A549 (cell line): ENCODE measurements around the gene CHRM5. TPM values are rescaled to one million over a fixed set of nuclear protein-coding genes. Genes with fewer than 3 reads are reported as not detected.

ENCODE experiments used
- ATAC-seq, 2 experiments: fragments of 200-7000 bp in 1 of 2; fragments of >200 bp in 1 of 2; cut with Nextera tagmentation in 1 of 2; cut with Tn5 transposase in 1 of 2; 3 replicates each; pipeline versions ENCODE4 v1.8.0 to v1.9.1; 2018 to 2020; ENCODE audit warnings: mild to moderate bottlenecking in 1 of 2, moderate library complexity in 1 of 2
- CTCF ChIA-PET: fragments of 300-600 bp; sonication (Branson Sonifier 250); formaldehyde crosslinking; extraction: SDS; loops from one replicate; lab custom pipeline; 2021; ENCODE audit warnings: antibody characterized with exemption, inconsistent platforms; lab: Yijun Ruan, JAX
- POLR2A ChIA-PET: fragments of 350-600 bp; formaldehyde crosslinking; extraction: SDS; loops from one replicate; lab custom pipeline; 2021; ENCODE audit warnings: antibody characterized with exemption, inconsistent platforms; lab: Yijun Ruan, JAX
- DNase-seq, 2 experiments: peaks; one replicate each; pipeline versions ENCODE4 v3.0.0 to v3.0.0-alpha.2; 2011 to 2016; ENCODE audit warnings: low read depth in 1 of 2, low spot score in 1 of 2
- FAIRE-seq: peaks from 2 replicates; lab custom pipeline; 2011; peaks lifted over from hg19 to GRCh38; lab: Jason Lieb, UNC
- H3K27ac ChIP-seq, 2 experiments: fragments of >200 bp; sonication (Bioruptor Twin); formaldehyde crosslinking; 3 replicates each; pipeline ENCODE4 v1.5.1; 2016 to 2017
- H3K4me1 ChIP-seq: fragments of >200 bp; sonication (Bioruptor Twin); formaldehyde crosslinking; 3 replicates; pipeline ENCODE4 v1.6.1; 2016
- H3K4me2 ChIP-seq: fragments of >200 bp; sonication (Bioruptor Twin); formaldehyde crosslinking; 3 replicates; pipeline ENCODE4 v1.6.1; 2016
- H3K4me3 ChIP-seq: fragments of >200 bp; sonication (Bioruptor Twin); formaldehyde crosslinking; 3 replicates; pipeline ENCODE4 v1.5.1; 2016
- H3K9me3 ChIP-seq: fragments of >200 bp; sonication (Bioruptor Twin); formaldehyde crosslinking; 3 replicates; pipeline ENCODE4 v1.6.1; 2016
- BCL3 ChIP-seq: fragments of >200 bp; sonication (Bioruptor Twin); formaldehyde crosslinking; IDR thresholded peaks from 3 replicates; pipeline ENCODE4 v1.6.1; 2016
- CBX8 ChIP-seq: fragments of 200-600 bp; sonication (generic); IDR thresholded peaks from 2 replicates; pipeline ENCODE4 v1.6.1; 2016
- CHD4 ChIP-seq: fragments of 200-600 bp; sonication (generic); IDR thresholded peaks from 2 replicates; pipeline ENCODE4 v1.6.1; 2016; ENCODE audit warnings: antibody characterized with exemption, mild to moderate bottlenecking, borderline replicate concordance
- CTCF ChIP-seq: fragments of >200 bp; sonication (Bioruptor Twin); formaldehyde crosslinking; IDR thresholded peaks from 3 replicates; pipeline ENCODE4 v1.5.1; 2016
- EHF ChIP-seq: fragments of 250-450 bp; sonication (Bioruptor Pico); IDR thresholded peaks from 2 replicates; pipeline ENCODE4 v1.5.0; 2020; ENCODE audit warnings: mild to moderate bottlenecking
- ELK1 ChIP-seq: fragments of 150-350 bp; IDR thresholded peaks from 2 replicates; pipeline ENCODE4 v1.6.1; 2014; ENCODE audit warnings: low read depth, mild to moderate bottlenecking, low read length
- EP300 ChIP-seq, 2 experiments: fragments of >200 bp; sonication (Bioruptor Twin); formaldehyde crosslinking; IDR thresholded peaks; 2 replicates in 1 of 2; 3 replicates in 1 of 2; pipeline ENCODE4 v1.6.1; 2016 to 2017
- FOSB ChIP-seq: fragments of 250-450 bp; sonication (Bioruptor Pico); IDR thresholded peaks from 2 replicates; pipeline ENCODE4 v1.5.0; 2020; ENCODE audit warnings: mild to moderate bottlenecking, moderate library complexity
- FOXS1 ChIP-seq: fragments of 250-450 bp; sonication (Bioruptor Pico); IDR thresholded peaks from 2 replicates; pipeline ENCODE4 v1.5.0; 2020; ENCODE audit warnings: mild to moderate bottlenecking, moderate library complexity
- HDAC2 ChIP-seq: fragments of 200-600 bp; sonication (generic); IDR thresholded peaks from 2 replicates; pipeline ENCODE4 v1.6.1; 2016
- HOXA7 ChIP-seq: fragments of 250-450 bp; sonication (Bioruptor Pico); IDR thresholded peaks from 2 replicates; pipeline ENCODE4 v1.5.0; 2020; ENCODE audit warnings: mild to moderate bottlenecking, moderate library complexity
- HOXB5 ChIP-seq: fragments of 250-450 bp; sonication (Bioruptor Pico); IDR thresholded peaks from 2 replicates; pipeline ENCODE4 v1.5.0; 2020; ENCODE audit warnings: mild to moderate bottlenecking, moderate library complexity
- JUNB ChIP-seq: fragments of >200 bp; sonication (Bioruptor Twin); formaldehyde crosslinking; IDR thresholded peaks from 2 replicates; pipeline ENCODE4 v1.6.1; 2016
- KDM1A ChIP-seq: fragments of 200-600 bp; sonication (generic); IDR thresholded peaks from 2 replicates; pipeline ENCODE4 v1.6.1; 2016; ENCODE audit warnings: low read depth, mild to moderate bottlenecking
- NFE2L2 ChIP-seq: fragments of 150-350 bp; conservative IDR thresholded peaks from 2 replicates; pipeline ENCODE4 v1.6.1; 2014; ENCODE audit warnings: low read length
- NPAS2 ChIP-seq: fragments of 250-450 bp; sonication (Bioruptor Pico); IDR thresholded peaks from 2 replicates; pipeline ENCODE4 v1.8.0; 2022; ENCODE audit warnings: mild to moderate bottlenecking, moderate library complexity, borderline replicate concordance
- NR3C1 ChIP-seq: fragments of >200 bp; sonication (Bioruptor Twin); formaldehyde crosslinking; IDR thresholded peaks from 3 replicates; pipeline ENCODE4 v1.6.1; 2017
- PHF8 ChIP-seq: fragments of 200-600 bp; sonication (generic); IDR thresholded peaks from 2 replicates; pipeline ENCODE4 v1.6.1; 2016; ENCODE audit warnings: low read depth, mild to moderate bottlenecking, antibody characterized with exemption, moderate library complexity, borderline replicate concordance
- RAD21 ChIP-seq, 2 experiments: fragments of >200 bp in 1 of 2; sonication (Bioruptor Twin) in 1 of 2; formaldehyde crosslinking in 1 of 2; IDR thresholded peaks in 1 of 2; conservative IDR thresholded peaks in 1 of 2; 2 replicates in 1 of 2; 3 replicates in 1 of 2; pipeline ENCODE4 v1.6.1; 2012 to 2018; ENCODE audit warnings: inconsistent platforms in 1 of 2
- RCOR1 ChIP-seq: fragments of 150-350 bp; IDR thresholded peaks from 2 replicates; pipeline ENCODE4 v1.6.1; 2014; ENCODE audit warnings: antibody characterized with exemption, low read length, low read depth
- RFX5 ChIP-seq: fragments of 450-650 bp; IDR thresholded peaks from 2 replicates; pipeline ENCODE4 v1.7.1; 2014; ENCODE audit warnings: antibody characterized with exemption, mild to moderate bottlenecking, moderate library complexity
- TFCP2L1 ChIP-seq: fragments of 250-450 bp; sonication (Bioruptor Pico); IDR thresholded peaks from 2 replicates; pipeline ENCODE4 v1.5.0; 2021; ENCODE audit warnings: mild to moderate bottlenecking
- WGBS: methylation state at CpG from one replicate; pipeline ENCODE4 v1.1.6; 2017; ENCODE audit errors: missing lambda C conversion rate; 5-methylcytosine and 5-hydroxymethylcytosine counted together
- polyA plus RNA-seq, 4 experiments: library from polyadenylated mRNA; depleted of rRNA in 3 of 4; stranded (reverse); fragments of >200 nt; fragmentation: RNase III in 1 of 4; extraction: RNeasy Plus Mini Kit Qiagen cat#74134 plus additional on column Dnase treatment in 1 of 4; gene quantifications; 2 replicates in 3 of 4; 3 replicates in 1 of 4; pipeline ENCODE4 v1.2.3, GENCODE V29; 2011 to 2017
- TF ChIP-seq, protein P1 (sequence below): IDR thresholded peaks from 2 replicates; pipeline ENCODE4 v1.6.1; 2012

CHRM5 gene
- polyA plus RNA-seq, 2 of the 4 experiments (the other 2 are of a cell fraction) = not detected

DNA sequence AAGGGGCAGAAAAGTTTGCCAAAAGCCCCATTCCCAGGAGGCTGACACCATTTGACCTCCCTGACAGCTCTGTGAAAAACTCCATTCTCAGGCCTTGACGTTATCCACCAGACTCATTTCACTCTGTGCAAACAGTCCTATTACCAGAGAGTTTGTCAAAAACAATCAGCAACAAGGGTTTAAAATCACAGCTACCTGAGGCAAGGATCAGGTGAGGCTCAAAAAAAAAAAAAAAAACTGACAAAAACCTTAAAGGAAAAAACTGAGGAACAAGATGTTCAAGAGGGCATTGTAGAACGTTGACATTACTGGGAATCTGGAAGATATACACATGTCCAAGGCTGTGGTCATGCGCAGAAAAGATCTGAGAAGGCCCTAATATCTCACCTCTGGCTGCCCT is 59.3 kb downstream of the CHRM5 start:
- ChIA-PET CTCF (no interaction called here), POLR2A (no interaction called here)
- WGBS = 38% methylated on average over 3 of the region's 3 CpGs
- Histone ChIP-seq H3K4me1 (no peaks in the 10 kb centered on the region; the same call in 2 of the 3 replicates), H3K4me3 (no peak overlapping the region), H3K4me2 (no peak overlapping the region), H3K27ac (no peak overlapping the region), H3K9me3 (no peaks in the 10 kb centered on the region)
- ATAC-seq (no peak), FAIRE-seq (no peak), DNase-seq (no peak)
- TF ChIP-seq HDAC2 = no peak
- TF ChIP-seq NR3C1 = no peak
- TF ChIP-seq PHF8 = no peak
- TF ChIP-seq, protein P1, sequence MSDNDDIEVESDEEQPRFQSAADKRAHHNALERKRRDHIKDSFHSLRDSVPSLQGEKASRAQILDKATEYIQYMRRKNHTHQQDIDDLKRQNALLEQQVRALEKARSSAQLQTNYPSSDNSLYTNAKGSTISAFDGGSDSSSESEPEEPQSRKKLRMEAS = no peak
- no peak for TF ChIP-seq HOXB5 (CRISPR knock-in tag)
- no peak for TF ChIP-seq JUNB
- no peak for TF ChIP-seq RFX5
- no peak for TF ChIP-seq CTCF
- no peak for TF ChIP-seq CHD4
- TF ChIP-seq CBX8 = no peak
- no peak for TF ChIP-seq NPAS2
- no peak for TF ChIP-seq FOXS1
- TF ChIP-seq KDM1A = no peak

GRCh38 chr15:34031987-34032760 is 63.9 kb downstream of the CHRM5 start:
- 73% methylated on average over 10 of the region's 10 CpGs for WGBS
- no peak overlapping the region for H3K27ac ChIP-seq
- H3K4me1 ChIP-seq = no peaks in the 10 kb centered on the region
- ATAC-seq = no peak; a peak in 1 of 6 replicates
- H3K4me2 ChIP-seq = no peak overlapping the region
- ChIA-PET CTCF (interaction anchor here (1.3 kb wide), 1 partner anchor 10 kb away, joined by 5 read pairs; no protein-coding TSS in a partner anchor), POLR2A (no interaction called here)
- no peak for TF ChIP-seq TFCP2L1 (CRISPR knock-in tag)
- no peak for TF ChIP-seq HOXA7 (CRISPR knock-in tag)
- no peak for TF ChIP-seq NFE2L2
- TF ChIP-seq FOSB (CRISPR knock-in tag) = no peak
- TF ChIP-seq EHF = no peak
- DNase-seq = no peak
- FAIRE-seq = peak; percentile 18
- H3K9me3 ChIP-seq = no peaks in the 10 kb centered on the region
- no peak overlapping the region for H3K4me3 ChIP-seq

DNA sequence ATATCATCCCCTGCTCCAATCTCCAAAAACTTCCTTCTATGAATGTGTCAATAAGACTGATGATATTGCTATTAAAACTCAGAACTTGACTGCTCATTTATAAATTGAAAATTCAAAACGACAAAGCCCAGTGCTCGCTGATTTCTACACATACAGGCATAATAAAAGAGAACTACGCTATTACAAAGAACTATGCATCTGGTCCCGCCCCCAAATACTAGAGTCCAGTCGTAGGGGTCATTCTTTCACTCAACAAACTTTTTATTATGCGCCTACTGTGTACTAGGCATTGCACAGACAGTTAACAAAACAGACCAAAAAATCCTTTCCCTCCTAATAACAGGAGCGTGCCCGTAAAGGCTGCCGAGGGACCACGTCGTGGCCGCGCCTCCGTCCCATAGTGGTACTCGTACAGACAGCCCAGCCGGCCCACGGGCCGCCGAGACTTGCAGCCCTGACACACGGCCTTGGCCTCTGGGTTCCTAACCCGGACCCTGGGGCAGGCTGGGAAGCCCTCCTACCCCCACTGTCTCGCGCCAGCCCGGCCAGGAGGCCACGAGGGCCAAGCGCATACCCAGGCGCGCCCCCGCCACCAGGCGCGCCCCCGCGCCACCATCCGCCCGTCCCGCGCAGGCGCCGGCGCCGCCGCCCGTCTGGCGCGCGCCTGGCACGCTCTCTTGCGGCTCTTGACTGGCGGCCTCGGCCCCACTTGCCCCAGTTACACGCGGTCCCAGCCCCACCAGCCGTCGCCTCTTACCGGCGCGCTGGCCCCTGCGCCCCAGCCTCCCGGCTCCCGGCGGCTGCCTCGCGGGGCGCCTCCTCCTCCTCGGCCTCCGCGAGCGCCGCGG is 70.0 kb downstream of the CHRM5 start:
- Histone ChIP-seq H3K4me2 (peak overlapping the region; percentile 78), H3K27ac (peak overlapping the region; percentile 98 to 99), H3K9me3 (no peaks in the 10 kb centered on the region), H3K4me3 (peak overlapping the region; percentile 86), H3K4me1 (peaks cover 6% of the 10 kb centered on the region; the same call in 2 of the 3 replicates)
- peak; percentile 62 to 86 for DNase-seq
- WGBS = 3% methylated on average over 34 of the region's 70 CpGs
- no peak for FAIRE-seq
- ChIA-PET POLR2A (interaction anchor here (1.0 to 1.2 kb wide), 2 partner anchors 10 to 18 kb away, joined by 3 to 5 read pairs; no protein-coding TSS in a partner anchor), CTCF (interaction anchor here (1.2 to 1.8 kb wide), 2 partner anchors 9 to 25 kb away, joined by 4 to 6 read pairs; no protein-coding TSS in a partner anchor)
- ATAC-seq = peak; percentile 86 to 88
- TF ChIP-seq RCOR1 (no peak), HOXA7 (CRISPR knock-in tag) (no peak), EP300 (IDR thresholded peaks at IDR 0.05) (no peak), ELK1 (no peak), BCL3 (no peak; the same call in 1 of the 3 replicates), CTCF (no peak), FOXS1 (no peak), RAD21 (conservative IDR thresholded peaks at IDR 0.05 in 1 of 2, IDR thresholded peaks at IDR 0.05 in 1 of 2) (no peak)
